ENCODE results near the gene TNFRSF1B. TPM values are rescaled to one million over a fixed set of nuclear protein-coding genes. Genes with fewer than 3 reads are reported as not detected.
A peak's percentile ranks its signal among the peaks of the same experiment; 100 is the strongest.

TNFRSF1B gene
- total and polyA plus RNA-seq, 2 of the 8 experiments (the other 6 are each of a cell fraction or from before 2014, with no cell fraction given): 1.7 to 2.9 TPM

DNA sequence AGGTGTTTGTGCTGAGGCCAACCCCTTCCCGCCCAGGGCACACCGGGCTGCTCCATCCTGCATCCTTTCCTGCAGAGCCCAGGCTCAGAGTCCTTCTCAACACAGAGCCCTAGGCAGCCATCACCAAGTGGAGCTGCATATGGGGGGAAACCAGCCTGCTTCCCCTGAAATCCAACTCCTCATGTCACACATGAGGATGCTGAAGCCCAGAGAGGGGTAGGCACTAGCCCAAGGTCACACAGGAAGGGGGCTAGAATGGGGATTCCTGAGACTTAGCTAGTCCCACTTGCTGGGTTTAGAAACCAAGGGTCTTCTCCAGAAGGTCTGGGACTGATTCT lies 5.5 kb upstream of the TNFRSF1B start:
- Histone ChIP-seq H4K8ac (ENCODE audit: extremely low read depth, insufficient read depth, low read length) (no peak overlapping the region), H3K4me1 (replicated peaks in 1 of 4; ENCODE audit: control insufficient read depth in 3 of 4, insufficient read depth in 4 of 4, low read length in 3 of 4) (peaks cover 0 to 7% (median 0%) of the 10 kb centered on the region in 4 experiments; a peak in 2 of 7 replicates), H2BK120ac (replicated peaks; ENCODE audit: low read depth, low read length) (no peak overlapping the region), H2BK15ac (ENCODE audit: low read length) (no peak overlapping the region), H3K27ac (ENCODE audit: low read depth, low read length) (no peak overlapping the region), H2AK5ac (ENCODE audit: low read depth, low read length) (no peak overlapping the region), H3K14ac (ENCODE audit: insufficient read length) (no peak overlapping the region), H3K27me3 (replicated peaks in 1 of 4; ENCODE audit: control insufficient read depth in 3 of 4, extremely low read depth in 1 of 4, insufficient read depth in 3 of 4, low read length in 3 of 4) (peaks cover 0 to 12% (median 8%) of the 10 kb centered on the region in 4 experiments; a peak in 6 of 7 replicates), H3K9me3 (ENCODE audit: insufficient read depth in 2 of 2, low read depth in 1 of 2, low read length in 1 of 2) (no peaks in the 10 kb centered on the region), H3K4me2 (ENCODE audit: insufficient read depth in 1 of 2, low read depth in 2 of 2, low read length in 2 of 2) (no peak overlapping the region), H3K79me1 (ENCODE audit: low read depth, low read length) (no peaks in the 10 kb centered on the region), H2AFZ (ENCODE audit: low read length) (no peak overlapping the region), H4K91ac (replicated peaks; ENCODE audit: insufficient read length, low read length) (no peak overlapping the region), H2BK5ac (ENCODE audit: low read depth, low read length) (no peak overlapping the region; the same call in 1 of the 2 replicates), H3K9ac (replicated peaks in 1 of 4; ENCODE audit: extremely low read depth in 1 of 4, low read depth in 3 of 4, low read length in 3 of 4) (no peak overlapping the region), H4K20me1 (replicated peaks in 1 of 2; ENCODE audit: control insufficient read depth in 1 of 2, insufficient read depth in 2 of 2, low read length in 2 of 2) (peaks cover 0 to 2% of the 10 kb centered on the region in 2 experiments), H3K79me2 (ENCODE audit: control insufficient read depth in 1 of 2, insufficient read depth in 2 of 2, low read length in 2 of 2) (no peaks in the 10 kb centered on the region), H3K4me3 (ENCODE audit: extremely low read depth in 1 of 4, insufficient read depth in 2 of 4, low read depth in 3 of 4, low read length in 4 of 4) (no peak overlapping the region), H3K18ac (ENCODE audit: extremely low read depth, low read length) (no peak overlapping the region; the same call in 1 of the 2 replicates), H2BK12ac (ENCODE audit: low read depth, low read length) (peak overlapping the region; percentile 55; the same call in 1 of the 2 replicates), H4K5ac (ENCODE audit: insufficient read length, low read depth, low read length) (no peak overlapping the region), H3K56ac (replicated peaks; ENCODE audit: insufficient read length, low read depth, low read length) (no peak overlapping the region), H3K23me2 (ENCODE audit: low read depth, low read length) (no peaks in the 10 kb centered on the region), H2BK20ac (ENCODE audit: low read length) (no peak overlapping the region), H3K23ac (ENCODE audit: insufficient read length) (no peak overlapping the region), H3K4ac (replicated peaks; ENCODE audit: insufficient read length, low read depth, low read length) (no peak overlapping the region), H3K36me3 (ENCODE audit: control insufficient read depth in 2 of 4, insufficient read depth in 4 of 4, low read length in 3 of 4) (no peaks in the 10 kb centered on the region)
- ChIA-PET POLR2A (ENCODE audit: partially characterized antibody) (no interaction called here), CTCF (ENCODE audit: partially characterized antibody) (interaction anchor here (0.7 to 2.7 kb wide), 3 partner anchors 16 to 37 kb away, joined by 3 to 15 read pairs (median 3); no protein-coding TSS in a partner anchor)
- DNase-seq (ENCODE audit: low read depth in 1 of 2, low spot score in 2 of 2): no peak
- WGBS, 2 experiments (ENCODE audit: extremely low coverage in 1 of 2, insufficient coverage in 1 of 2, insufficient read length in 1 of 2, insufficient replicate concordance in 2 of 2, low coverage in 1 of 2, low lambda C conversion rate in 2 of 2, missing lambda C conversion rate in 1 of 2): 86% methylated on average over 2 of the region's 2 CpGs; no CpG with 5 or more reads in 1 of the 2 experiments
- no peak for FAIRE-seq
- TF ChIP-seq RXRA (IDR thresholded peaks at IDR 0.05; ENCODE audit: insufficient read depth, low read depth, low read length) (no peak), CBX8 (IDR thresholded peaks at IDR 0.05; ENCODE audit: borderline replicate concordance, low read depth, low read length) (no peak), POLR2A (IDR thresholded peaks at IDR 0.05; ENCODE audit: control extremely low read depth in 1 of 2, low read depth in 2 of 2, low read length in 2 of 2) (no peak), JUND (IDR thresholded peaks at IDR 0.05; ENCODE audit: low read length) (no peak), SP4 (IDR thresholded peaks at IDR 0.05; ENCODE audit: low read length) (no peak), SAP30 (IDR thresholded peaks at IDR 0.05; ENCODE audit: insufficient read depth, insufficient replicate concordance, low read length) (no peak)
- TF ChIP-seq, protein P1, sequence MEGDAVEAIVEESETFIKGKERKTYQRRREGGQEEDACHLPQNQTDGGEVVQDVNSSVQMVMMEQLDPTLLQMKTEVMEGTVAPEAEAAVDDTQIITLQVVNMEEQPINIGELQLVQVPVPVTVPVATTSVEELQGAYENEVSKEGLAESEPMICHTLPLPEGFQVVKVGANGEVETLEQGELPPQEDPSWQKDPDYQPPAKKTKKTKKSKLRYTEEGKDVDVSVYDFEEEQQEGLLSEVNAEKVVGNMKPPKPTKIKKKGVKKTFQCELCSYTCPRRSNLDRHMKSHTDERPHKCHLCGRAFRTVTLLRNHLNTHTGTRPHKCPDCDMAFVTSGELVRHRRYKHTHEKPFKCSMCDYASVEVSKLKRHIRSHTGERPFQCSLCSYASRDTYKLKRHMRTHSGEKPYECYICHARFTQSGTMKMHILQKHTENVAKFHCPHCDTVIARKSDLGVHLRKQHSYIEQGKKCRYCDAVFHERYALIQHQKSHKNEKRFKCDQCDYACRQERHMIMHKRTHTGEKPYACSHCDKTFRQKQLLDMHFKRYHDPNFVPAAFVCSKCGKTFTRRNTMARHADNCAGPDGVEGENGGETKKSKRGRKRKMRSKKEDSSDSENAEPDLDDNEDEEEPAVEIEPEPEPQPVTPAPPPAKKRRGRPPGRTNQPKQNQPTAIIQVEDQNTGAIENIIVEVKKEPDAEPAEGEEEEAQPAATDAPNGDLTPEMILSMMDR (IDR thresholded peaks at IDR 0.05; ENCODE audit: control extremely low read depth in 1 of 3, insufficient read depth in 1 of 3, low read depth in 1 of 3, low read length in 3 of 3): no peak

Data from H1 (cell line).